LNCAP (cell line): ENCODE measurements around the gene KRTAP9-9.
"Not testable (repeated sequence)": the region's sequence is repeated elsewhere in the genome, so short reads cannot be mapped to it uniquely, and the experiment has no call there.

Source experiments
- TF ChIP-seq, protein P1 (sequence below): fragments of 450-650 bp; IDR thresholded peaks from 2 replicates; pipeline ENCODE4 v1.5.1; 2017; ENCODE audit warnings: mild to moderate bottlenecking

The KRTAP9-9 gene

GRCh38 chr17:41256291-41256685 is 1.1 kb downstream of the KRTAP9-9 start:
- TF ChIP-seq, protein P1, sequence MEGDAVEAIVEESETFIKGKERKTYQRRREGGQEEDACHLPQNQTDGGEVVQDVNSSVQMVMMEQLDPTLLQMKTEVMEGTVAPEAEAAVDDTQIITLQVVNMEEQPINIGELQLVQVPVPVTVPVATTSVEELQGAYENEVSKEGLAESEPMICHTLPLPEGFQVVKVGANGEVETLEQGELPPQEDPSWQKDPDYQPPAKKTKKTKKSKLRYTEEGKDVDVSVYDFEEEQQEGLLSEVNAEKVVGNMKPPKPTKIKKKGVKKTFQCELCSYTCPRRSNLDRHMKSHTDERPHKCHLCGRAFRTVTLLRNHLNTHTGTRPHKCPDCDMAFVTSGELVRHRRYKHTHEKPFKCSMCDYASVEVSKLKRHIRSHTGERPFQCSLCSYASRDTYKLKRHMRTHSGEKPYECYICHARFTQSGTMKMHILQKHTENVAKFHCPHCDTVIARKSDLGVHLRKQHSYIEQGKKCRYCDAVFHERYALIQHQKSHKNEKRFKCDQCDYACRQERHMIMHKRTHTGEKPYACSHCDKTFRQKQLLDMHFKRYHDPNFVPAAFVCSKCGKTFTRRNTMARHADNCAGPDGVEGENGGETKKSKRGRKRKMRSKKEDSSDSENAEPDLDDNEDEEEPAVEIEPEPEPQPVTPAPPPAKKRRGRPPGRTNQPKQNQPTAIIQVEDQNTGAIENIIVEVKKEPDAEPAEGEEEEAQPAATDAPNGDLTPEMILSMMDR = no peak

DNA sequence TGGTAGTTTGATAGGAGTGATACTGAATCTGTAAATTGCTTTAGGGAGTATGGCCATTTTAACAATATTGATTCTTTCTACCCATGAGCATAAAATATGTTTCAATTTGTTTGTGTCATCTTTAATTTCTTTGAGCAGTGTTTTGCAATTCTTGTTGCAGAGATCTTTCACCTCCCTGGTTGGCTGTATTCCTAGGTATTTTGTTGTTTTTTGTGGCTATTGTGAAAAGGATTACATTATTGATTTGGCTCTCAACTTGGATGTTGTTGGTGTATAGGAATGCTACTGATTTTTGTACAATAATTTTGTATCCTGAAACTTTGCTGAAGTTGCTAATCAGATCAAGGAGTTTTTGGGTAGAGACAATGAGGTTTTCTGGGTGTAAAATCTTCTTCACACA is 3.2 kb downstream of the KRTAP9-9 start:
- TF ChIP-seq, protein P1 = no peak

- TF ChIP-seq, protein P1 = no peak
Measured at GRCh38 chr17:41263212-41263611, 8.0 kb downstream of the KRTAP9-9 start.

GRCh38 chr17:41264599-41264998 is 9.4 kb downstream of the KRTAP9-9 start:
- TF ChIP-seq, protein P1 = no peak

DNA sequence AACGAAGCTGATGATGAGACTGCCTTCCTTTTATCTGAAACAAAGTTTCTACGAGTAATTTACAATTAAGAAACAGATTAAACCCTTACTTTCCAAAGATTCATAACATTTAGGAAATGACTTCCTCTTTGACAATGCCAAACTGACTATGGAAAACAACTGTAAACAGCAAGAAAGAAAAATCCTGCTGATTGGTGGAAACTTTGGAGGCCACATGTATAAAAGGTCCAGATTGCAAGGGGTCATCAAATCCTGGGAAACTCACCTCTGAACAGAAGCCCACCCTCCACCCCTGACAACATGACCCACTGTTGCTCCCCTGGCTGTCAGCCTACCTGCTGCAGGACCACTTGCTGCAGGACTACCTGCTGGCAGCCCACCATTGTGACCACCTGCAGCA is 9.9 kb downstream of the KRTAP9-9 start, which contains the start of gene KRTAP9-6:
Gene KRTAP9-6 (plus strand): TSS at position 301 of the 400 bp plus-strand sequence. CDS start 0 bp downstream, at position 301.
- TF ChIP-seq, protein P1 = no peak

DNA sequence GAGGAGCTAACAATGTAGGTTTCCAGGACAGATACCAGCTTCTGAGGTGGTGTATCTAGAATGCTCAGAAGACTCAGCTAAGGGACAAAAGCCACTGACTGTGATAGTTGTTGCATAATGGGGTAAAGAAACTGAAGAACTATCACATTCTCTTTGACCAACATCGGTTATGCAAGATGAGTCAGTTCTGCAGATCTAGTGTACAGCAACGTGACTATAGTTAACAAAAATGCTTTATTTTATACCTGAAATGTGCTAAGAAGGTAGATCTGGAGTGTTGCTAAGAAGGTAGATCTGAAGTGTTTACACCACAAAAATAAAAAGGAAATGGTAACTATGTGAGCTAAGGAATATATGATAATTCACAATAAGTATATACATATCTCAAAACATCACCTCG is 12.5 kb downstream of the KRTAP9-9 start:
- TF ChIP-seq, protein P1 = no peak

GRCh38 chr17:41271858-41272257 is 16.7 kb downstream of the KRTAP9-9 start:
- TF ChIP-seq, protein P1 = no peak

DNA sequence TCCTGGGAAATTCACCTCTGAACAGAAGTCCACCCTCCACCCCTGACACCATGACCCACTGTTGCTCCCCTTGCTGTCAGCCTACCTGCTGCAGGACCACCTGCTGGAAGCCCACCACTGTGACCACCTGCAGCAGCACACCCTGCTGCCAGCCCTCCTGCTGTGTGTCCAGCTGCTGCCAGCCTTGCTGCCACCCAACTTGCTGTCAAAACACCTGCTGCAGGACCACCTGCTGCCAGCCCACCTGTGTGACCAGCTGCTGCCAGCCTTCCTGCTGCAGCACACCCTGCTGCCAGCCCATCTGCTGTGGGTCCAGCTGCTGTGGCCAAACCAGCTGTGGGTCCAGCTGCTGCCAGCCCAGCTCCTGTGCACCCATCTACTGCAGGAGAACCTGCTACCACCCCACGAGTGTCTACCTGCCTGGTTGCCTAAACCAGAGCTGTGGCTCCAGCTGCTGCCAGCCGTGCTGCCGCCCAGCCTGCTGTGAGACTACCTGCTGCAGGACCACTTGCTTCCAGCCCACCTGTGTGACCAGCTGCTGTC is 20.5 kb downstream of the KRTAP9-9 start, which contains the start of gene KRTAP9-7:
Gene KRTAP9-7 (plus strand): TSS at position 51 of the 543 bp plus-strand sequence. CDS start 0 bp downstream, at position 51.
- TF ChIP-seq, protein P1 = not testable (repeated sequence)
